WTC11 (cell line): ENCODE measurements around the gene ARG2. TPM values are rescaled to one million over a fixed set of nuclear protein-coding genes. Genes with fewer than 3 reads are reported as not detected.

Experiments used
- ATAC-seq: fragments of 200-7000 bp; cut with Tn5 transposase; 2 replicates; pipeline ENCODE4 v1.10.0; 2021; ENCODE audit warnings: mild to moderate bottlenecking, moderate library complexity
- CTCF ChIA-PET: fragments of 300-600 bp; sonication (Branson Sonifier 250); formaldehyde crosslinking; loops from one replicate; lab custom pipeline; 2021; ENCODE audit warnings: antibody characterized with exemption; lab: Charles Lee
- POLR2A ChIA-PET: fragments of 350-600 bp; sonication (Branson Sonifier 250); formaldehyde crosslinking; loops from one replicate; lab custom pipeline; 2021; ENCODE audit warnings: antibody characterized with exemption; lab: Charles Lee
- DNase-seq: peaks from one replicate; pipeline ENCODE4 v3.0.0; 2021; ENCODE audit warnings: low spot score
- H3K27ac Mint-ChIP-seq: 2 replicates; pipeline ENCODE4 v1.8.0; 2021; ENCODE audit warnings: mixed read lengths
- H3K27me3 Mint-ChIP-seq: 2 replicates; pipeline ENCODE4 v1.8.0; 2021; ENCODE audit warnings: low read depth, mild to moderate bottlenecking, moderate library complexity, mixed read lengths
- H3K36me3 Mint-ChIP-seq: 2 replicates; pipeline ENCODE4 v1.8.0; 2021; ENCODE audit warnings: mixed read lengths
- H3K4me1 Mint-ChIP-seq: 2 replicates; pipeline ENCODE4 v1.8.0; 2022; ENCODE audit warnings: mixed read lengths
- H3K4me3 Mint-ChIP-seq: 2 replicates; pipeline ENCODE4 v1.8.0; 2021; ENCODE audit warnings: mild to moderate bottlenecking, moderate library complexity, mixed read lengths
- H3K9me3 Mint-ChIP-seq: 2 replicates; pipeline ENCODE4 v1.8.0; 2021; ENCODE audit warnings: mixed read lengths
- ATF1 ChIP-seq: sonication (generic); formaldehyde crosslinking; IDR thresholded peaks from 2 replicates; pipeline ENCODE4 v1.8.1; 2023; ENCODE audit warnings: mild to moderate bottlenecking, moderate library complexity, missing genetic modification reagents
- ATF6 ChIP-seq: sonication (generic); formaldehyde crosslinking; IDR thresholded peaks from 2 replicates; pipeline ENCODE4 v1.8.1; 2023; ENCODE audit warnings: mild to moderate bottlenecking, missing genetic modification reagents
- CBFB ChIP-seq: sonication (generic); formaldehyde crosslinking; IDR thresholded peaks from 2 replicates; pipeline ENCODE4 v1.8.1; 2022; ENCODE audit warnings: mild to moderate bottlenecking, low read depth, missing genetic modification reagents
- CREB1 ChIP-seq: sonication (generic); formaldehyde crosslinking; IDR thresholded peaks from 2 replicates; pipeline ENCODE4 v1.8.0; 2023; ENCODE audit warnings: mild to moderate bottlenecking, missing genetic modification reagents
- E2F4 ChIP-seq: sonication (generic); formaldehyde crosslinking; IDR thresholded peaks from 2 replicates; pipeline ENCODE4 v1.8.1; 2022; ENCODE audit warnings: low read depth, mild to moderate bottlenecking, moderate library complexity, missing genetic modification reagents, borderline replicate concordance
- E2F5 ChIP-seq: sonication (generic); formaldehyde crosslinking; IDR thresholded peaks from 2 replicates; pipeline ENCODE4 v1.8.1; 2022; ENCODE audit warnings: mild to moderate bottlenecking, moderate library complexity, missing genetic modification reagents
- EMX1 ChIP-seq: fragments of 250-450 bp; sonication (Bioruptor Pico); IDR thresholded peaks from 2 replicates; pipeline ENCODE4 v1.8.0; 2021; ENCODE audit warnings: mild to moderate bottlenecking
- ERG ChIP-seq: fragments of 250-450 bp; sonication (Bioruptor Pico); IDR thresholded peaks from 2 replicates; pipeline ENCODE4 v1.8.0; 2021; ENCODE audit warnings: mild to moderate bottlenecking
- ETV6 ChIP-seq: sonication (generic); formaldehyde crosslinking; IDR thresholded peaks from 2 replicates; pipeline ENCODE4 v1.8.1; 2022; ENCODE audit warnings: mild to moderate bottlenecking, missing genetic modification reagents
- FOXK1 ChIP-seq: sonication (generic); formaldehyde crosslinking; IDR thresholded peaks from 2 replicates; pipeline ENCODE4 v1.8.0; 2022; ENCODE audit warnings: mild to moderate bottlenecking, moderate library complexity, missing genetic modification reagents
- HMGXB4 ChIP-seq: sonication (generic); formaldehyde crosslinking; IDR thresholded peaks from 2 replicates; pipeline ENCODE4 v1.8.1; 2023; ENCODE audit warnings: mild to moderate bottlenecking, moderate library complexity, missing genetic modification reagents
- IRF2 ChIP-seq: sonication (generic); formaldehyde crosslinking; IDR thresholded peaks from 2 replicates; pipeline ENCODE4 v1.8.0; 2022; ENCODE audit warnings: low read depth, missing genetic modification reagents, borderline replicate concordance
- MYBL2 ChIP-seq: sonication (generic); formaldehyde crosslinking; IDR thresholded peaks from 2 replicates; pipeline ENCODE4 v1.8.1; 2023; ENCODE audit warnings: mild to moderate bottlenecking, moderate library complexity, missing genetic modification reagents
- NFATC4 ChIP-seq: fragments of 250-450 bp; sonication (Bioruptor Pico); IDR thresholded peaks from 2 replicates; pipeline ENCODE4 v1.9.0; 2021; ENCODE audit warnings: mild to moderate bottlenecking
- NR1H2 ChIP-seq: sonication (generic); formaldehyde crosslinking; IDR thresholded peaks from 2 replicates; pipeline ENCODE4 v1.9.0; 2021; ENCODE audit warnings: mild to moderate bottlenecking, moderate library complexity, missing genetic modification reagents
- NR3C1 ChIP-seq: sonication (generic); formaldehyde crosslinking; conservative IDR thresholded peaks from 2 replicates; pipeline ENCODE4 v1.8.1; 2023; ENCODE audit warnings: low read depth, mild to moderate bottlenecking, missing genetic modification reagents
- OVOL2 ChIP-seq: fragments of 250-450 bp; sonication (Bioruptor Pico); IDR thresholded peaks from 2 replicates; pipeline ENCODE4 v1.9.0; 2021; ENCODE audit warnings: mild to moderate bottlenecking, borderline replicate concordance
- PRRX2 ChIP-seq: fragments of 250-450 bp; sonication (Bioruptor Pico); IDR thresholded peaks from 2 replicates; pipeline ENCODE4 v1.8.0; 2021; ENCODE audit warnings: mild to moderate bottlenecking
- RORB ChIP-seq: fragments of 250-450 bp; sonication (Bioruptor Pico); IDR thresholded peaks from 2 replicates; pipeline ENCODE4 v1.9.0; 2021; ENCODE audit warnings: mild to moderate bottlenecking
- TEAD4 ChIP-seq: sonication (generic); formaldehyde crosslinking; IDR thresholded peaks from 2 replicates; pipeline ENCODE4 v1.8.0; 2022; ENCODE audit warnings: mild to moderate bottlenecking, missing genetic modification reagents
- USF2 ChIP-seq: sonication (generic); formaldehyde crosslinking; IDR thresholded peaks from 2 replicates; pipeline ENCODE4 v1.8.1; 2023; ENCODE audit warnings: mild to moderate bottlenecking, missing genetic modification reagents, moderate library complexity
- ZBTB43 ChIP-seq: sonication (generic); formaldehyde crosslinking; IDR thresholded peaks from 2 replicates; pipeline ENCODE4 v1.8.1; 2023; ENCODE audit warnings: mild to moderate bottlenecking, missing genetic modification reagents
- ZMAT4 ChIP-seq: fragments of 250-450 bp; sonication (Bioruptor Pico); IDR thresholded peaks from 2 replicates; pipeline ENCODE4 v1.9.0; 2021; ENCODE audit warnings: mild to moderate bottlenecking
- total RNA-seq: library from RNA; stranded (reverse); gene quantifications from 3 replicates; pipeline ENCODE4 v1.2.3, GENCODE V29; 2021

ARG2 gene
- total RNA-seq, 1 experiment from 2014 or later: 29.8 TPM

- Mint-ChIP-seq H3K36me3 (peaks cover 33% of the 10 kb centered on the region), H3K4me1 (no peaks in the 10 kb centered on the region), H3K4me3 (no peak overlapping the region), H3K27me3 (no peaks in the 10 kb centered on the region), H3K9me3 (no peaks in the 10 kb centered on the region), H3K27ac (no peak overlapping the region)
- ATAC-seq (no peak), DNase-seq (no peak)
- TF ChIP-seq RORB (CRISPR knock-in tag): no peak
- no peak for TF ChIP-seq ZBTB43 (CRISPR knock-in tag)
- TF ChIP-seq MYBL2 (CRISPR knock-in tag): no peak
- TF ChIP-seq USF2 (CRISPR knock-in tag): no peak
- no peak for TF ChIP-seq FOXK1
- TF ChIP-seq NR3C1: no peak
- no peak for TF ChIP-seq HMGXB4 (CRISPR knock-in tag)
- no peak for TF ChIP-seq NFATC4 (CRISPR knock-in tag)
- TF ChIP-seq CREB1 (CRISPR knock-in tag): no peak
- no peak for TF ChIP-seq ATF6 (CRISPR knock-in tag)
- TF ChIP-seq ERG (CRISPR knock-in tag): no peak
- TF ChIP-seq TEAD4 (CRISPR knock-in tag): no peak
- TF ChIP-seq E2F4: no peak
- POLR2A ChIA-PET: no interaction called here
- CTCF ChIA-PET: interaction anchor here (0.6 to 3.1 kb wide), 5 partner anchors 9 to 68 kb away, joined by 3 to 18 read pairs (median 3); no protein-coding TSS in a partner anchor
Measured at GRCh38 chr14:67575684-67576083, 44.0 kb upstream of the ARG2 start.

GRCh38 chr14:67576216-67576955 lies 43.3 kb upstream of the ARG2 start:
- Mint-ChIP-seq H3K36me3 (peaks cover 35% of the 10 kb centered on the region), H3K27me3 (no peaks in the 10 kb centered on the region), H3K4me3 (no peak overlapping the region), H3K9me3 (no peaks in the 10 kb centered on the region), H3K27ac (no peak overlapping the region), H3K4me1 (no peaks in the 10 kb centered on the region)
- ATAC-seq (no peak), DNase-seq (no peak)
- ChIA-PET POLR2A (no interaction called here), CTCF (interaction anchor here (0.6 to 3.1 kb wide), 6 partner anchors 10 to 156 kb away, joined by 3 to 18 read pairs (median 4); no protein-coding TSS in a partner anchor)
- TF ChIP-seq IRF2 (CRISPR knock-in tag): no peak
- TF ChIP-seq ETV6: no peak
- TF ChIP-seq NR1H2 (CRISPR knock-in tag): no peak
- no peak for TF ChIP-seq OVOL2 (CRISPR knock-in tag)
- TF ChIP-seq EMX1 (CRISPR knock-in tag): no peak
- TF ChIP-seq MYBL2 (CRISPR knock-in tag): no peak
- no peak for TF ChIP-seq E2F5 (CRISPR knock-in tag)
- no peak for TF ChIP-seq ATF1 (CRISPR knock-in tag)
- TF ChIP-seq ZMAT4: no peak
- TF ChIP-seq CBFB: no peak
- no peak for TF ChIP-seq PRRX2 (CRISPR knock-in tag)
